GM21825 (cell line): Measurements from ENCODE around the gene OR1C1.
"Not testable (repeated sequence)": the region's sequence is repeated elsewhere in the genome, so short reads cannot be mapped to it uniquely, and the experiment has no call there.

Experiments used
- ATAC-seq: cut with Tn5 transposase; IDR thresholded peaks from one replicate; pipeline ENCODE4 v1.9.1; 2021; ENCODE audit warnings: mild to moderate bottlenecking, moderate library complexity; ENCODE audit not compliant: unreplicated experiment

Gene OR1C1

DNA sequence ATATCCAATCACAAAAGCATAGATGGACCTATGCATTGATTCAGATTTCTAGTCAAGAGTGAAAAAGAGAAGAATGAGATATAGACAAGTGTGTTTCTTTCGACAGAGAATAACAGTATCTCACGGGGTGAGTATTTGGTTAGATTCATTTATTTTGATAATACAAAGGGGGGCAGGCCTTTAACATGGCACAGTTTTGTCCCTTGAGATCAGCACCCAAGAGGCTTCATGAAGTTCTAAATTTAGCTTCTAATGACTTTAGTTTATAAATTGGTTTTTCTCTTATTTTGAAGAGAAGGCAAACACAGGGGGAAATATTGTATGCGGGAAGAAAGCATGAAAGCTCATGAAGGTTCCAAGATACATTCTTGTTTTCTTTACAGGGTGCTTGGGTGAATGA, at the start of gene OR1C1:
Gene OR1C1, minus strand, starts transcription at position 101 of the 400 bp plus-strand sequence. CDS start 2,150 bp downstream, outside the sequence.
- no peak for ATAC-seq

DNA sequence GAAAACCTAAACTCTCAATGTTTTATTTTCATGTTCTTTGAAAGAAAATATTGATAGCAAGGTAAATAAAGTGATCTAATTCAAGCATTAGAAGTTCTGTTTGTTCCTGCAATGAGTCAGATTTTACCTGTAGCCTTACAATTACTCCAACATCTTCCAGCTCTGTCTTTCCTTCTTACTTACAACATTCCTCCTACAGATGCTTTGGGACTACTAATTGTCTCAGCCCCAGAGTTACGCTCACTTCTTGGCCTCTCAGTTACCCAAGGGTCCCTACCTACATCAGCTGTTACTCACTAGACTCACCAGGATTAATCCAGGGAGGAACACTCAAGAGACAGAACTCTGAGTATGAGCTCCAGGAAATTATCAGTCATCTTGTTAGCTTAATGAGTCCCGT, 37.2 kb upstream of the OR1C1 start:
- no peak for ATAC-seq

- ATAC-seq, result no peak
These were observed 9.2 kb upstream of the OR1C1 start for GRCh38 chr1:247769603-247770002.

DNA sequence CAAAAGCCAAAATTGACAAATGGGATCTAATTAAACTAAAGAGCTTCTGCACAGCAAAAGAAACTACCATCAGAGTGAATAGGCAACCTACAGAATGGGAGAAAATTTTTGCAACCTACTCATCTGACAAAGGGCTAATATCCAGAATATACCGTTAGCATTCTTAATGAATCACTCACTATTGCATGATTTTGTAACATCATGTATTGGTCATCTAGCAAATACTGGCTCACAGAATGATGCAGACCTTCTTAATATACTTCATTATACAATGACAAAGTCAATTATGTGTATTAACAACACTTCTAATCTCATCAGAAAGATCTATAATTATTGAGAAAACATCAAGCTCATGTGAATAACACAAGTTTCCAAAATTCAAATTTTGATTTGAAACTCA, 6.0 kb downstream of the OR1C1 start:
- not testable (repeated sequence) for ATAC-seq

GRCh38 chr1:247749870-247750269, 10.5 kb downstream of the OR1C1 start:
- ATAC-seq, result no peak

DNA sequence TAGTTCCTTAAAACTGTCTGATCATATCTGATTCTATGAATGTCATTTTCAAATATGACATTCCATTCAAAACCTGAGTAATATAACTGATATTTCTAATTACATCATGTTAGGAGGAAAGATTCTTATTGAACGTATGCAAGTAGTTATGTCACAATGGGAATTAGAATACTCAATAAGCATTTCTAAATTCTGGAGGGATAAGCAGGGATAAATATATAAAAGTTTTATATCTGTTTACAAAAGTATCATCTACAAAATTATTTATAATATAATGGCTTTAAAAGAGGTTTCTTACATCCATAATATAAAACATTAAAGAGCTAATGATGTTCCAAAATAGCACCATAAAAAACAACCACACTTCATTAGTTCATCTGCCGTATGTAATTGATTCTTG, 12.3 kb downstream of the OR1C1 start, which contains the start of gene OR14A2:
Gene OR14A2, minus strand, starts transcription at position 101 of the 400 bp plus-strand sequence.
- no peak for ATAC-seq

DNA sequence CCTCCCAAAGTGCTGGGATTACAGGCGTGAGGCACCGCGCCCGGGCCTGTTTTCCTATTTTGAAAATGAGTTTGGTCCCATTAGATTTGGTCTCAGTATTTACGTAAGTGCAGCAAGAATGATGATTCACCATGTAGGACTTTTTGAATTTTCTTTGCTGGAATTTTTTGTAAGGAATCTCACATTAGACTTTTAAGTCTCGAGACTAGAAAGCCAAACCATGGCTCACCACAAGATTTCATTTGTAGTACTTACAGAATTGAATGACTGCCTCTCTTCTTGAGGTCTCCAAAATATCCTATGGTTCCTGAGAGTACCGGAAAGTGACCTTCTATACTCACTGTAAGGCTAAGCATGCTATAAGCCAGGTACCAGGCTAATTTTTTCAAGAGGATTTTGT, 12.7 kb downstream of the OR1C1 start:
- ATAC-seq, result no peak

DNA sequence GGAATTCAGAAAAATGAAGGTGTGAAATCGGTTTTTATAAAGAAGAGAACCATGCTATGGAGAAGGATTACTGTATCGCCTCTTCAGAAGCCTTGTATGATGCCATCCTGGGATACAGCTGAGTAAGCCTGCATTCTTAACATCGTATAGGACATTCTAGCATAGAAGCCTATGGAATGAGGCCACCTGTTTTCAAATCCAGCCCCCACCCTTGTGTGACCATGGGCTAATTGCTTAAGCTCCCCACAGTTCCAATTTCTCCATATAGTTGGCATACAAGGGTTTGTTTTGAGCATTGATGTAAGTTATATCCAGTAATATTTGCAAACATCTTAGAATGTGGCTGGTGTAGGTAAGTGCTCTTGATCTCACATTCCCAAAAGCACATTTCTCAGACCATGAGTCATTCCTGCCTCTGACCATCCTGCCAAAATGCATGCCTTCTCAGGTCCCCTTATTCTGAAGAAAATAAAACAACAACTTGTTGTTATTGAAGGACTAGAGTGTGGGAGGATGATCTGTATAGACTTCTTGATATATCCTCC, 13.9 kb downstream of the OR1C1 start:
- ATAC-seq, result no peak

- not testable (repeated sequence) for ATAC-seq
These were observed 18.1 kb downstream of the OR1C1 start for GRCh38 chr1:247742215-247742760.

DNA sequence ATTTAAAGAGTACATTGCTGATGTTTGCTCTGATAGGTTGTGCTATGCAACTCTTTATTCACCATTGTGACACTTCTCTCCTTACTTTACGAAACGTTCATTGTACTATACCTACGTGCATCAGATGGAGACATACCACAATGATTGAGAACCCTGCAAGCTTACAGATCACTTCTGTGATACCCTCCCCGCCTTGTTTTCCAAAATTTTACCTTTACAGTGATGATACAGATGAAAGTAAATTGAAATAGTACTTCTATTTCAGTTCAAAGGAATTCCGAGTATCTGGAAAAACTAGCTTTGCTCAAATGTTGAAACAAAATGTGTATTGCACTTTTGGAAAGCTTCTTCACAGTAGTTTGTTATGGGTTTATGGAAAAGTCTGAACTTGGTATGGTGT, 18.6 kb downstream of the OR1C1 start:
- no peak for ATAC-seq

GRCh38 chr1:247740721-247741120, 19.6 kb downstream of the OR1C1 start:
- no peak for ATAC-seq

DNA sequence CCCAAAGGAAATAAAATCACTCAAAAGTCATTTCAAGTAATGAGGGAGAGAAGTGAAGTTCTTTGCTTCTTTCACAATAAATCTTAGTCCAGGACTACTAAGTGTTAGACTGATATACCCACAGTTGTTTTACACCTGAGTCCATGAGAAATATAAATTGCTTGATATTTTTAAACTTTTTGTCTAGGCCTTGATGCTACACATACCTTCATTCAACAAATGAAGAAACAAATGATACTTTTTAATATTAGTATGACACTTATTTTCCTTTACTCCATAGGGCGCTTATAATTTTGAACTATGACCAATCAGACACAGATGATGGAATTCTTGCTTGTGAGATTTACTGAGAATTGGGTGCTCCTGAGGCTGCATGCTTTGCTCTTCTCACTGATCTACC, 22.0 kb downstream of the OR1C1 start, which contains the start of gene OR14K1:
Gene OR14K1, plus strand, starts transcription at position 301 of the 400 bp plus-strand sequence. Its CDS starts 0 bp downstream, at position 301.
- ATAC-seq, result no peak

- ATAC-seq, result no peak
These were observed 39.1 kb downstream of the OR1C1 start for GRCh38 chr1:247721222-247721621.

GRCh38 chr1:247716546-247716945, 43.8 kb downstream of the OR1C1 start, which contains the start of gene OR6F1:
Gene OR6F1 (minus strand): TSS chr1:247716646. CDS start chr1:247712755, 3,891 bp downstream.
- no peak for ATAC-seq

DNA sequence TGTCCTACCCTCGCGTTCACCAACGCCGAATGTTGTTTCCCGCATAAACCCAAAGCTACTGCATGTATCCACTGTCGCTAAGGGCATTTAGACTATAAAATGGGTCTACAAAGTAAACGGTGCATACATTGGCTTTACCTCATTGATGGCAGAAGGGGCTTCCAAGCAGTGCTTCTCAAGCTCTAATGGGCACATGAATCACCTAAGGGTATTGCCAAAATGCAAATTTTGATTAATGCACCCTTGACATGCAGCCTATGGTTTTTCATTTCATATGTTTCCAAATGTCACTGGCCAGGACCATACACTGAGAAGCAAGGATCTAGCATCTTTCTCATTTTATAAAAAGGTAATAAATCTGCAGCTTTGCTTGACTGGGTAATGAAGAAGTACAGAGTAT, 46.6 kb downstream of the OR1C1 start:
- ATAC-seq, result no peak

- not testable (repeated sequence) for ATAC-seq
These were observed 49.7 kb downstream of the OR1C1 start for GRCh38 chr1:247710681-247711080.
